Measurements from ENCODE around the gene MYD88. TPM values are rescaled to one million over a fixed set of nuclear protein-coding genes. Genes with fewer than 3 reads are reported as not detected.

MYD88 gene
- total RNA-seq, 1 experiment from 2014 or later: 14.8 TPM

GRCh38 chr3:38167591-38167990 lies 29.1 kb downstream of the MYD88 start:
- Histone ChIP-seq H2AFZ (ENCODE audit: low read depth, low read length, poor library complexity, severe bottlenecking) (no peak overlapping the region), H3K4me2 (ENCODE audit: low read length) (peak overlapping the region; percentile 77), H3K79me2 (ENCODE audit: insufficient read depth, low read length) (peaks cover 73% of the 10 kb centered on the region), H3K36me3 (ENCODE audit: control insufficient read depth in 1 of 2, insufficient read depth in 2 of 2, low read length in 2 of 2) (no peaks in the 10 kb centered on the region), H3K4me1 (ENCODE audit: control insufficient read depth in 1 of 2, insufficient read depth in 2 of 2, low read length in 2 of 2) (peaks cover 6 to 43% of the 10 kb centered on the region in 2 experiments; a peak in 3 of 4 replicates), H3K27ac (ENCODE audit: low read depth, low read length) (no peak overlapping the region), H3K9me2 (ENCODE audit: insufficient read depth) (no peaks in the 10 kb centered on the region), H3K27me3 (ENCODE audit: insufficient read depth, low read length) (no peaks in the 10 kb centered on the region), H3K9ac (ENCODE audit: low read length) (no peak overlapping the region), H3K9me3 (ENCODE audit: control insufficient read depth in 1 of 2, insufficient read depth in 1 of 2, low read depth in 1 of 2, low read length in 2 of 2) (no peaks in the 10 kb centered on the region), H3K4me3 (replicated peaks in 1 of 2; ENCODE audit: low read depth in 1 of 2, low read length in 2 of 2) (no peak overlapping the region), H4K20me1 (ENCODE audit: insufficient read depth) (peaks cover 4% of the 10 kb centered on the region; the same call in 1 of the 2 replicates)
- intact Hi-C loops (cut with micrococcal nuclease): no loop called here
- ChIA-PET POLR2A (interaction anchor here (1.1 kb wide), 1 partner anchor 31 kb away, joined by 3 read pairs; the partner anchor contains the start of gene ACAA1), CTCF (no interaction called here), RAD21 (ENCODE audit: low non-redundant PET in 1 of 2, low total read pairs in 2 of 2, uncharacterized antibody in 2 of 2, unreplicated experiment in 2 of 2) (no interaction called here)
- no peak for ATAC-seq
- no peak for DNase-seq (ENCODE audit: low read depth, low spot score)
- no peak for TF ChIP-seq ZNF274 (IDR thresholded peaks at IDR 0.05; ENCODE audit: low read depth, low read length)
- no peak for TF ChIP-seq SIN3A (IDR thresholded peaks at IDR 0.05; ENCODE audit: low read depth)
- no peak for TF ChIP-seq EZH2 (IDR thresholded peaks at IDR 0.05)
- TF ChIP-seq CBX3 (IDR thresholded peaks at IDR 0.05; ENCODE audit: low read depth): no peak
- TF ChIP-seq JUND (IDR thresholded peaks at IDR 0.05): no peak
- no TSS peak for BruUV-seq (replicated peaks)

GRCh38 chr3:38168151-38169026 lies 29.9 kb downstream of the MYD88 start:
- Histone ChIP-seq H3K36me3 (ENCODE audit: control insufficient read depth in 1 of 2, insufficient read depth in 2 of 2, low read length in 2 of 2) (no peaks in the 10 kb centered on the region), H3K9ac (ENCODE audit: low read length) (no peak overlapping the region), H3K79me2 (ENCODE audit: insufficient read depth, low read length) (peaks cover 81% of the 10 kb centered on the region), H3K4me3 (replicated peaks in 1 of 2; ENCODE audit: low read depth in 1 of 2, low read length in 2 of 2) (no peak overlapping the region; a peak in 1 of 4 replicates), H2AFZ (ENCODE audit: low read depth, low read length, poor library complexity, severe bottlenecking) (no peak overlapping the region), H3K9me2 (ENCODE audit: insufficient read depth) (no peaks in the 10 kb centered on the region), H3K4me2 (ENCODE audit: low read length) (peak overlapping the region; percentile 77), H3K27me3 (ENCODE audit: insufficient read depth, low read length) (no peaks in the 10 kb centered on the region), H3K9me3 (ENCODE audit: control insufficient read depth in 1 of 2, insufficient read depth in 1 of 2, low read depth in 1 of 2, low read length in 2 of 2) (no peaks in the 10 kb centered on the region), H4K20me1 (ENCODE audit: insufficient read depth) (peaks cover 4% of the 10 kb centered on the region; the same call in 1 of the 2 replicates), H3K27ac (ENCODE audit: low read depth, low read length) (no peak overlapping the region), H3K4me1 (ENCODE audit: control insufficient read depth in 1 of 2, insufficient read depth in 2 of 2, low read length in 2 of 2) (peaks cover 6 to 43% of the 10 kb centered on the region in 2 experiments; a peak in 3 of 4 replicates)
- no TSS peak for BruUV-seq (replicated peaks)
- intact Hi-C loops (cut with micrococcal nuclease): no loop called here
- RAD21 ChIA-PET (ENCODE audit: low non-redundant PET in 1 of 2, low total read pairs in 2 of 2, uncharacterized antibody in 2 of 2, unreplicated experiment in 2 of 2): no interaction called here
- CTCF ChIA-PET: no interaction called here
- POLR2A ChIA-PET: no interaction called here
- no peak for DNase-seq (ENCODE audit: low read depth, low spot score)
- ATAC-seq: no peak
- TF ChIP-seq JUND (IDR thresholded peaks at IDR 0.05): no peak
- no peak for TF ChIP-seq EZH2phosphoT487 (IDR thresholded peaks at IDR 0.05; ENCODE audit: borderline replicate concordance)
- no peak for TF ChIP-seq CEBPB (IDR thresholded peaks at IDR 0.05; ENCODE audit: low read depth)
- TF ChIP-seq RAD21 (IDR thresholded peaks at IDR 0.05; ENCODE audit: low read depth): no peak
- no peak for TF ChIP-seq ZBTB33 (IDR thresholded peaks at IDR 0.05; ENCODE audit: extremely low read depth, insufficient replicate concordance, low read length)
- TF ChIP-seq EZH2 (IDR thresholded peaks at IDR 0.05): no peak
- no peak for TF ChIP-seq CTCF (IDR thresholded peaks at IDR 0.05 in 2 of 3, conservative IDR thresholded peaks at IDR 0.05 in 1 of 3; ENCODE audit: borderline replicate concordance in 1 of 3, insufficient read depth in 1 of 3, low read depth in 2 of 3, low read length in 2 of 3)
- TF ChIP-seq ZNF274 (IDR thresholded peaks at IDR 0.05; ENCODE audit: low read depth, low read length): no peak
- TF ChIP-seq FOSL1 (IDR thresholded peaks at IDR 0.05; ENCODE audit: low read depth): no peak
- TF ChIP-seq EGR1 (IDR thresholded peaks at IDR 0.05; ENCODE audit: low read depth): no peak
- no peak for TF ChIP-seq ZFX (IDR thresholded peaks at IDR 0.05)
- no peak for TF ChIP-seq SRF (IDR thresholded peaks at IDR 0.05; ENCODE audit: low read depth)
- TF ChIP-seq SP1 (IDR thresholded peaks at IDR 0.05; ENCODE audit: low read depth): no peak
- no peak for TF ChIP-seq ATF3 (IDR thresholded peaks at IDR 0.05)
